Caco-2 (cell line): ENCODE results near the gene SDC1. TPM values are rescaled to one million over a fixed set of nuclear protein-coding genes. Genes with fewer than 3 reads are reported as not detected.

Experiments
- BruUV-seq: library from RNA; stranded (reverse); fragments of 400-500 nt; replicated peaks from 2 replicates; lab custom pipeline; 2021; lab: Mats Ljungman, UMichigan
- CTCF ChIA-PET: fragments of 300-600 bp; sonication (Branson Sonifier 250); formaldehyde crosslinking; loops from one replicate; lab custom pipeline; 2022; ENCODE audit warnings: antibody characterized with exemption; lab: Charles Lee
- POLR2A ChIA-PET: fragments of 300-600 bp; sonication (Branson Sonifier 250); formaldehyde crosslinking; loops from one replicate; lab custom pipeline; 2022; ENCODE audit warnings: antibody characterized with exemption; lab: Charles Lee
- DNase-seq, 2 experiments: peaks; one replicate each; pipeline versions ENCODE4 v3.0.0 to v3.0.0-alpha.2; 2020 to 2022
- H3K27me3 ChIP-seq: replicated peaks from 2 replicates; pipeline ENCODE4 v1.6.0; 2011; ENCODE audit warnings: low read length; ENCODE audit not compliant: control insufficient read depth, insufficient read depth
- H3K36me3 ChIP-seq: 2 replicates; pipeline ENCODE4 v1.5.1; 2011; ENCODE audit warnings: low read length; ENCODE audit not compliant: control insufficient read depth, insufficient read depth
- H3K4me1 ChIP-seq: fragments of 250-450 bp; sonication (Bioruptor Pico); 2 replicates; pipeline ENCODE4 v1.5.1; 2020; ENCODE audit warnings: mild to moderate bottlenecking
- H3K4me3 ChIP-seq: 2 replicates; pipeline ENCODE4 v1.5.1; 2011; ENCODE audit warnings: low read depth, mild to moderate bottlenecking, control low read depth, low read length
- H3K9me3 ChIP-seq: fragments of 250-450 bp; sonication (Bioruptor Pico); 2 replicates; pipeline ENCODE4 v1.5.1; 2020; ENCODE audit warnings: mild to moderate bottlenecking, moderate library complexity
- H3K27ac Mint-ChIP-seq: one replicate; pipeline ENCODE4 v1.8.0; 2022; ENCODE audit warnings: mixed read lengths; ENCODE audit not compliant: unreplicated experiment
- H3K27me3 Mint-ChIP-seq: one replicate; pipeline ENCODE4 v1.8.0; 2022; ENCODE audit warnings: mixed read lengths; ENCODE audit not compliant: insufficient read depth, unreplicated experiment
- H3K36me3 Mint-ChIP-seq: one replicate; pipeline ENCODE4 v1.8.0; 2022; ENCODE audit warnings: mild to moderate bottlenecking, mixed read lengths; ENCODE audit not compliant: insufficient read depth, unreplicated experiment
- H3K4me1 Mint-ChIP-seq: one replicate; pipeline ENCODE4 v1.8.0; 2022; ENCODE audit warnings: low read depth, mixed read lengths; ENCODE audit not compliant: unreplicated experiment
- H3K4me3 Mint-ChIP-seq: one replicate; pipeline ENCODE4 v1.8.0; 2022; ENCODE audit warnings: mild to moderate bottlenecking, moderate library complexity, mixed read lengths; ENCODE audit not compliant: unreplicated experiment
- H3K9me3 Mint-ChIP-seq: one replicate; pipeline ENCODE4 v1.8.0; 2022; ENCODE audit warnings: mixed read lengths; ENCODE audit not compliant: unreplicated experiment
- CTCF ChIP-seq, 2 experiments: fragments of 200-600 bp in 1 of 2; IDR thresholded peaks; 1 replicate in 1 of 2; 2 replicates in 1 of 2; pipeline versions ENCODE4 v1.5.1 to v1.8.0; 2011 to 2022; ENCODE audit warnings: antibody characterized with exemption in 1 of 2, control low read depth in 1 of 2, inconsistent platforms in 1 of 2, low read depth in 1 of 2, low read length in 1 of 2, mild to moderate bottlenecking in 1 of 2, moderate library complexity in 1 of 2; ENCODE audit not compliant: insufficient read depth in 1 of 2, severe bottlenecking in 1 of 2, unreplicated experiment in 1 of 2
- intact Hi-C: fragments of 100-400 bp; cut with micrococcal nuclease; formaldehyde crosslinking; loops from one replicate; pipeline ENCODE4 v1.10.0; 2022; ENCODE audit not compliant: unreplicated experiment
- total RNA-seq: library from RNA; stranded (reverse); gene quantifications from 2 replicates; pipeline ENCODE4 v1.2.3, GENCODE V29; 2022

SDC1 gene
- total RNA-seq, 1 experiment from 2014 or later = 24.3 TPM

GRCh38 chr2:20211860-20212458 lies 13.0 kb downstream of the SDC1 start:
- no peaks in the 10 kb centered on the region for H3K27me3 ChIP-seq
- H3K36me3 ChIP-seq = no peaks in the 10 kb centered on the region
- Mint-ChIP-seq H3K27me3 (no peaks in the 10 kb centered on the region), H3K9me3 (no peaks in the 10 kb centered on the region), H3K27ac (no peak overlapping the region), H3K4me3 (no peak overlapping the region), H3K36me3 (no peaks in the 10 kb centered on the region), H3K4me1 (peaks cover 23% of the 10 kb centered on the region)
- H3K4me3 ChIP-seq = no peak overlapping the region
- DNase-seq = no peak
- ChIA-PET POLR2A (no interaction called here), CTCF (no interaction called here)
- H3K4me1 ChIP-seq = peaks cover 41% of the 10 kb centered on the region
- no peaks in the 10 kb centered on the region for H3K9me3 ChIP-seq
- intact Hi-C loops = no loop called here
- TF ChIP-seq CTCF (IDR thresholded peaks at IDR 0.05; ENCODE audit: insufficient read depth in 1 of 2, low read depth in 1 of 2, low read length in 1 of 2, severe bottlenecking in 1 of 2, unreplicated experiment in 1 of 2) = no peak
- no TSS peak for BruUV-seq

- no peaks in the 10 kb centered on the region for H3K27me3 Mint-ChIP-seq
- no TSS peak for BruUV-seq
- peaks cover 41% of the 10 kb centered on the region for H3K4me1 ChIP-seq
- intact Hi-C loops = no loop called here
- no peaks in the 10 kb centered on the region for H3K36me3 Mint-ChIP-seq
- CTCF ChIA-PET = interaction anchor here (0.8 kb wide), 1 partner anchor 11 kb away, joined by 3 read pairs; no protein-coding TSS in a partner anchor
- no peak for DNase-seq
- no peaks in the 10 kb centered on the region for H3K27me3 ChIP-seq
- H3K4me3 Mint-ChIP-seq = no peak overlapping the region
- peaks cover 23% of the 10 kb centered on the region for H3K4me1 Mint-ChIP-seq
- H3K9me3 ChIP-seq = no peaks in the 10 kb centered on the region
- H3K9me3 Mint-ChIP-seq = no peaks in the 10 kb centered on the region
- no peak for TF ChIP-seq CTCF (IDR thresholded peaks at IDR 0.05; ENCODE audit: insufficient read depth in 1 of 2, low read depth in 1 of 2, low read length in 1 of 2, severe bottlenecking in 1 of 2, unreplicated experiment in 1 of 2)
- POLR2A ChIA-PET = no interaction called here
- H3K4me3 ChIP-seq = no peak overlapping the region
- H3K27ac Mint-ChIP-seq = no peak overlapping the region
- H3K36me3 ChIP-seq = no peaks in the 10 kb centered on the region
Observed at GRCh38 chr2:20211420-20211819, 13.5 kb downstream of the SDC1 start.

GRCh38 chr2:20210462-20210861 lies 14.5 kb downstream of the SDC1 start:
- no peaks in the 10 kb centered on the region for H3K36me3 Mint-ChIP-seq
- H3K4me1 Mint-ChIP-seq = peaks cover 23% of the 10 kb centered on the region
- no TSS peak for BruUV-seq
- no peak for DNase-seq
- no peaks in the 10 kb centered on the region for H3K9me3 Mint-ChIP-seq
- TF ChIP-seq CTCF (IDR thresholded peaks at IDR 0.05; ENCODE audit: insufficient read depth in 1 of 2, low read depth in 1 of 2, low read length in 1 of 2, severe bottlenecking in 1 of 2, unreplicated experiment in 1 of 2) = no peak
- POLR2A ChIA-PET = no interaction called here
- H3K36me3 ChIP-seq = no peaks in the 10 kb centered on the region
- H3K4me3 Mint-ChIP-seq = no peak overlapping the region
- no peaks in the 10 kb centered on the region for H3K27me3 ChIP-seq
- H3K4me1 ChIP-seq = peaks cover 34% of the 10 kb centered on the region
- H3K9me3 ChIP-seq = no peaks in the 10 kb centered on the region
- no peak overlapping the region for H3K4me3 ChIP-seq
- no peak overlapping the region for H3K27ac Mint-ChIP-seq
- CTCF ChIA-PET = no interaction called here
- no peaks in the 10 kb centered on the region for H3K27me3 Mint-ChIP-seq
- intact Hi-C loops = no loop called here
